H1 (cell line): ENCODE data around the gene LY6G5B. TPM values are rescaled to one million over a fixed set of nuclear protein-coding genes. Genes with fewer than 3 reads are reported as not detected.
A peak's percentile ranks its signal among the peaks of the same experiment; 100 is the strongest.

Experiments used
- CTCF ChIA-PET: fragments of 300-600 bp; sonication (Branson Sonifier 250); formaldehyde crosslinking; loops from one replicate; lab custom pipeline; 2021; ENCODE audit not compliant: partially characterized antibody; lab: Charles Lee
- POLR2A ChIA-PET: fragments of 300-600 bp; sonication (Branson Sonifier 250); formaldehyde crosslinking; loops from one replicate; lab custom pipeline; 2021; ENCODE audit warnings: inconsistent platforms; ENCODE audit not compliant: partially characterized antibody; lab: Charles Lee
- DNase-seq, 2 experiments: peaks; one replicate each; pipeline versions ENCODE4 v3.0.0 to v3.0.0-alpha.2; 2010 to 2022; ENCODE audit warnings: low spot score in 2 of 2, low read depth in 1 of 2, mixed read lengths in 1 of 2
- FAIRE-seq: peaks from 2 replicates; lab custom pipeline; 2011; peaks lifted over from hg19 to GRCh38; lab: Jason Lieb, UNC
- H2AFZ ChIP-seq: 2 replicates; pipeline ENCODE4 v1.8.1; 2012; ENCODE audit warnings: low read length, inconsistent platforms
- H2AK5ac ChIP-seq: 2 replicates; pipeline ENCODE4 v1.6.1; 2013; ENCODE audit warnings: low read depth, low read length
- H2BK120ac ChIP-seq: replicated peaks from 2 replicates; pipeline ENCODE3; 2013; ENCODE audit warnings: low read depth, low read length, inconsistent platforms
- H2BK12ac ChIP-seq: 2 replicates; pipeline ENCODE4 v1.6.1; 2013; ENCODE audit warnings: low read depth, low read length
- H2BK15ac ChIP-seq: 2 replicates; pipeline ENCODE4 v1.6.1; 2013; ENCODE audit warnings: low read length
- H2BK20ac ChIP-seq: 2 replicates; pipeline ENCODE4 v1.6.1; 2013; ENCODE audit warnings: low read length
- H2BK5ac ChIP-seq: 2 replicates; pipeline ENCODE4 v1.6.1; 2013; ENCODE audit warnings: low read depth, low read length
- H3K14ac ChIP-seq: 2 replicates; pipeline ENCODE4 v1.6.1; 2013; ENCODE audit warnings: inconsistent platforms; ENCODE audit not compliant: insufficient read length
- H3K18ac ChIP-seq: 2 replicates; pipeline ENCODE4 v1.6.1; 2013; ENCODE audit warnings: low read length; ENCODE audit errors: extremely low read depth
- H3K23ac ChIP-seq: 2 replicates; pipeline ENCODE4 v1.6.1; 2013; ENCODE audit warnings: inconsistent platforms; ENCODE audit not compliant: insufficient read length
- H3K23me2 ChIP-seq: 2 replicates; pipeline ENCODE4 v1.6.1; 2013; ENCODE audit warnings: low read depth, low read length
- H3K27ac ChIP-seq: 2 replicates; pipeline ENCODE4 v1.6.1; 2011; ENCODE audit warnings: low read depth, low read length, inconsistent platforms
- H3K27me3 ChIP-seq, 4 experiments: replicated peaks in 1 of 4; 1 replicate in 1 of 4; 2 replicates in 3 of 4; pipeline versions ENCODE4 v1.6.1 to v1.8.1; 2011 to 2013; ENCODE audit warnings: low read length in 3 of 4, mild to moderate bottlenecking in 3 of 4, inconsistent platforms in 2 of 4, mixed read lengths in 2 of 4, moderate library complexity in 1 of 4; ENCODE audit not compliant: control insufficient read depth in 3 of 4, insufficient read depth in 3 of 4; ENCODE audit errors: extremely low read depth in 1 of 4
- H3K36me3 ChIP-seq, 4 experiments: 2 replicates each; pipeline versions ENCODE4 v1.6.1 to v1.8.1; 2011 to 2013; ENCODE audit warnings: mild to moderate bottlenecking in 4 of 4, low read length in 3 of 4, moderate library complexity in 2 of 4, control low read depth in 1 of 4, inconsistent platforms in 1 of 4; ENCODE audit not compliant: insufficient read depth in 4 of 4, control insufficient read depth in 2 of 4
- H3K4ac ChIP-seq: replicated peaks from 2 replicates; pipeline ENCODE3; 2013; ENCODE audit warnings: low read length, low read depth, mixed read lengths, inconsistent platforms; ENCODE audit not compliant: insufficient read length
- H3K4me1 ChIP-seq, 4 experiments: replicated peaks in 1 of 4; 1 replicate in 1 of 4; 2 replicates in 3 of 4; pipeline versions ENCODE4 v1.6.1 to v1.8.1; 2011 to 2013; ENCODE audit warnings: low read length in 3 of 4, inconsistent platforms in 2 of 4, mixed read lengths in 1 of 4; ENCODE audit not compliant: insufficient read depth in 4 of 4, control insufficient read depth in 3 of 4
- H3K4me2 ChIP-seq, 2 experiments: 2 replicates each; pipeline versions ENCODE4 v1.6.1 to v1.8.1; 2011 to 2013; ENCODE audit warnings: low read depth in 2 of 2, low read length in 2 of 2, control low read depth in 1 of 2, inconsistent platforms in 1 of 2, mild to moderate bottlenecking in 1 of 2; ENCODE audit not compliant: insufficient read depth in 1 of 2
- H3K4me3 ChIP-seq, 4 experiments: fragments of 200-600, 300-600 bp in 1 of 4; sonication (generic), shearing (Covaris generic), sonication (Bioruptor Twin) in 1 of 4; 2 replicates each; pipeline versions ENCODE4 v1.5.1 to v1.8.1; 2011 to 2016; ENCODE audit warnings: low read length in 4 of 4, low read depth in 3 of 4, control low read depth in 2 of 4, inconsistent platforms in 2 of 4, mild to moderate bottlenecking in 2 of 4, mixed read lengths in 1 of 4, moderate library complexity in 1 of 4; ENCODE audit not compliant: insufficient read depth in 2 of 4; ENCODE audit errors: extremely low read depth in 1 of 4
- H3K56ac ChIP-seq: replicated peaks from 2 replicates; pipeline ENCODE3; 2013; ENCODE audit warnings: low read depth, mild to moderate bottlenecking, mixed read lengths, low read length, inconsistent platforms; ENCODE audit not compliant: insufficient read length
- H3K79me1 ChIP-seq: 2 replicates; pipeline ENCODE4 v1.6.1; 2013; ENCODE audit warnings: low read depth, low read length, control low read depth
- H3K79me2 ChIP-seq, 2 experiments: 2 replicates each; pipeline versions ENCODE4 v1.6.1 to v1.8.1; 2012 to 2013; ENCODE audit warnings: low read length in 2 of 2, mild to moderate bottlenecking in 2 of 2, inconsistent platforms in 1 of 2; ENCODE audit not compliant: insufficient read depth in 2 of 2, control insufficient read depth in 1 of 2
- H3K9ac ChIP-seq, 4 experiments: replicated peaks in 1 of 4; 1 replicate in 1 of 4; 2 replicates in 3 of 4; pipeline versions ENCODE4 v1.6.1 to v1.8.1; 2011 to 2013; ENCODE audit warnings: low read depth in 3 of 4, low read length in 3 of 4, control low read depth in 2 of 4, mild to moderate bottlenecking in 2 of 4, moderate library complexity in 2 of 4, inconsistent platforms in 1 of 4; ENCODE audit errors: extremely low read depth in 1 of 4
- H3K9me3 ChIP-seq, 2 experiments: 2 replicates each; pipeline versions ENCODE4 v1.6.1 to v1.8.1; 2012 to 2013; ENCODE audit warnings: mild to moderate bottlenecking in 2 of 2, moderate library complexity in 2 of 2, control low read depth in 1 of 2, inconsistent platforms in 1 of 2, low read depth in 1 of 2, low read length in 1 of 2, mixed read lengths in 1 of 2; ENCODE audit not compliant: insufficient read depth in 2 of 2
- H4K20me1 ChIP-seq, 2 experiments: replicated peaks in 1 of 2; 2 replicates each; pipeline versions ENCODE3 to v1.8.1; 2011 to 2013; ENCODE audit warnings: inconsistent platforms in 2 of 2, low read length in 2 of 2, mild to moderate bottlenecking in 1 of 2; ENCODE audit not compliant: insufficient read depth in 2 of 2, control insufficient read depth in 1 of 2
- H4K5ac ChIP-seq: 2 replicates; pipeline ENCODE4 v1.6.1; 2013; ENCODE audit warnings: low read length, low read depth, mixed read lengths, inconsistent platforms; ENCODE audit not compliant: insufficient read length
- H4K8ac ChIP-seq: 2 replicates; pipeline ENCODE4 v1.8.0; 2013; ENCODE audit warnings: mild to moderate bottlenecking, moderate library complexity, low read length, inconsistent platforms; ENCODE audit not compliant: insufficient read depth; ENCODE audit errors: extremely low read depth
- H4K91ac ChIP-seq: replicated peaks from 2 replicates; pipeline ENCODE3; 2013; ENCODE audit warnings: low read length, mixed read lengths, inconsistent platforms; ENCODE audit not compliant: insufficient read length
- BACH1 ChIP-seq: IDR thresholded peaks from 2 replicates; pipeline ENCODE4 v1.6.1; 2012; ENCODE audit warnings: low read length, improper control_type of control experiment
- CBX5 ChIP-seq: fragments of 300-800, 300-1000 bp; sonication (generic); IDR thresholded peaks from 2 replicates; pipeline ENCODE4 v1.7.1; 2016; ENCODE audit warnings: antibody characterized with exemption, low read length, low read depth
- FOSL1 ChIP-seq: IDR thresholded peaks from 2 replicates; pipeline ENCODE4 v1.6.1; 2011; ENCODE audit warnings: mild to moderate bottlenecking, low read depth, low read length, moderate library complexity; ENCODE audit not compliant: insufficient read depth
- RNF2 ChIP-seq: fragments of 200-900, 300-1000 bp; sonication (generic); IDR thresholded peaks from 2 replicates; pipeline ENCODE4 v1.7.1; 2016; ENCODE audit warnings: borderline replicate concordance, low read depth, mild to moderate bottlenecking, antibody characterized with exemption, low read length; ENCODE audit not compliant: poor library complexity, severe bottlenecking; ENCODE audit errors: missing control alignments
- SIN3A ChIP-seq, 2 experiments: IDR thresholded peaks in 1 of 2; conservative IDR thresholded peaks in 1 of 2; 2 replicates each; pipeline ENCODE4 v1.6.1; 2011 to 2012; ENCODE audit warnings: low read length in 2 of 2, improper control_type of control experiment in 1 of 2, low read depth in 1 of 2, mild to moderate bottlenecking in 1 of 2
- WGBS, 2 experiments: shearing (Covaris generic) in 1 of 2; methylation state at CpG; one replicate each; pipeline versions ENCODE4 v1.1.6 to v1.1.7; 2013 to 2015; ENCODE audit warnings: low lambda C conversion rate in 2 of 2, mixed read lengths in 2 of 2, inconsistent platforms in 1 of 2, low coverage in 1 of 2, missing lambda C conversion rate in 1 of 2; ENCODE audit not compliant: insufficient replicate concordance in 2 of 2, insufficient coverage in 1 of 2, insufficient read length in 1 of 2; ENCODE audit errors: extremely low coverage in 1 of 2, missing lambda C conversion rate in 1 of 2; 5-methylcytosine and 5-hydroxymethylcytosine counted together
- polyA plus RNA-seq, 7 experiments: library from polyadenylated mRNA; depleted of rRNA in 3 of 7; stranded (reverse) in 5 of 7; unstranded in 2 of 7; fragments of >200 nt in 5 of 7; fragments of 200-250 nt in 2 of 7; gene quantifications; 1 replicate in 5 of 7; 2 replicates in 1 of 7; 4 replicates in 1 of 7; pipeline versions ENCODE4 v1.2.1 to v1.2.3, GENCODE V29; 2011 to 2013; ENCODE audit warnings: missing spikeins in 2 of 7, mixed read lengths in 2 of 7
- total RNA-seq: library from RNA; stranded (reverse); fragmentation: NEBNext Ultra II Directional; extraction: Animal tissue kit (Norgen Biotek cat#: 25700); gene quantifications from 2 replicates; pipeline ENCODE4 v1.2.1, GENCODE V29; 2021

LY6G5B gene
- total and polyA plus RNA-seq, 2 of the 8 experiments (the other 6 are each of a cell fraction or from before 2014, with no cell fraction given): 10.6 to 12.6 TPM

DNA sequence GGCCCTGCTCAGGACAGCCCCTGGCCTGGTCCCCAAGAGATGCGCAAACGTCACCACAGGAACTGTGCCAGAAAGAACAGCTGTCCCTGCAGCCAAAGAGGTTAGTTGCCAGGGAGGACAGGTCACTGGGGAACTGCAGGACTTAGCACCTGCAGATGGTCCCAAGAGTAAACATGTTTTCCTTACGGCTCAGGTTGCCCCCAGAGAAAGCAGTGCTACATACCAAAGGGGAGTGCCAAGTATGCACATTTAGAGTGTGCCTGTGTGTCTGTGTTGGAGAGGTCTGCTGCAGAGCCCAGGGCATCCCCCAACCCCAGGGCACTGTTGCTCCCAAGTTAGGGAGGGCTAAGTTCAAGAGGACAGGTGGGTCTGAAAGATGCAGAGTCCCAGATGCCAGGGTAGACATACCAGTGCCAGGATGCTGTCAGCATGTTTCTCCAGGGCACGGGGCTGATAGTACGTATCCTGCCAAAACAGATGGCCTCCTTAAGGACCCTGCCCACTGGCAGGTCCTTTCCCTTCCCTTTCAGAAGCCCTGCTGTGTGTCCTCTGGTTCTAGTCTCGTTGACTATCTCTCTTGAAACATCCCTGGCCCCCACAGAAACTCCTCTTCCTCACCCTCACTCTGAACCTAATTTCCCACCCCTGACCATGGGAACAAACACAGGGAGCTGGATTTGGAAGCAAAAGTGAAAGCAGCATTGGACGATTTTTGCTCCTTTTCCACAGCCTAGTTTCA is 32.1 kb downstream of the LY6G5B start:
- Histone ChIP-seq H3K23ac (no peak overlapping the region), H3K4me1 (peaks cover 2 to 5% (median 3%) of the 10 kb centered on the region in 4 experiments; a peak in 4 of 7 replicates), H2BK12ac (no peak overlapping the region), H2BK120ac (no peak overlapping the region), H3K36me3 (peaks cover 0 to 5% (median under 1%) of the 10 kb centered on the region in 4 experiments; a peak in 3 of 8 replicates), H3K56ac (peak overlapping the region; percentile 22), H3K14ac (no peak overlapping the region), H2BK15ac (peak overlapping the region; percentile 19; the same call in 1 of the 2 replicates), H4K91ac (no peak overlapping the region), H3K4ac (no peak overlapping the region), H3K9me3 (no peaks in the 10 kb centered on the region), H3K27me3 (no peaks in the 10 kb centered on the region), H3K4me2 (peak overlapping the region; percentile 68 to 82), H2AK5ac (0 out of 2 replicates have a peak overlapping the region, but pooled peaks have one; percentile 46), H3K27ac (no peak overlapping the region), H2BK5ac (0 out of 2 replicates have a peak overlapping the region, but pooled peaks have one; percentile 31), H2AFZ (no peak overlapping the region), H3K9ac (peak overlapping the region in 3 of 4 experiments; percentile 65 to 85 (median 80); a peak in 6 of 7 replicates), H4K8ac (no peak overlapping the region), H3K4me3 (peak overlapping the region; percentile 69 to 94 (median 90)), H3K79me1 (peaks cover 6% of the 10 kb centered on the region), H4K20me1 (no peaks in the 10 kb centered on the region), H3K18ac (no peak overlapping the region), H2BK20ac (no peak overlapping the region), H4K5ac (no peak overlapping the region), H3K23me2 (peaks cover 8% of the 10 kb centered on the region; the same call in 1 of the 2 replicates), H3K79me2 (peaks cover 0 to 7% of the 10 kb centered on the region in 2 experiments; a peak in 2 of 4 replicates)
- ChIA-PET CTCF (interaction anchor here (1.3 to 1.8 kb wide), 2 partner anchors 12 to 28 kb away, joined by 5 read pairs; no protein-coding TSS in a partner anchor), POLR2A (interaction anchor here (0.7 to 3.2 kb wide), 9 partner anchors 10 to 137 kb away, joined by 3 to 36 read pairs (median 3); partner anchors contain the start of genes DDAH2, GPANK1, LSM2 and LY6G5C)
- 75% methylated on average over 7 of the region's 7 CpGs; no CpG with 5 or more reads in 1 of the 2 experiments for WGBS, 2 experiments
- no peak for TF ChIP-seq BACH1
- no peak for TF ChIP-seq RNF2
- TF ChIP-seq SIN3A (conservative IDR thresholded peaks at IDR 0.05 in 1 of 2, IDR thresholded peaks at IDR 0.05 in 1 of 2; ENCODE audit: low read depth in 1 of 2, low read length in 2 of 2): no peak
- TF ChIP-seq FOSL1: no peak
- TF ChIP-seq CBX5: no peak
- no peak for DNase-seq
- no peak for FAIRE-seq
